ENCODE data around the gene HTR3B. TPM values are rescaled to one million over a fixed set of nuclear protein-coding genes. Genes with fewer than 3 reads are reported as not detected.

The HTR3B gene
- total and polyA plus RNA-seq, 9 donors = 0.13 to 0.19 (median 0.15) TPM; not detected in 5

Other genes starting within 250 kb of the HTR3B start
- gene TMPRSS5, start 198.5 kb upstream of the HTR3B start, total RNA-seq = 0.80 TPM
- gene TMPRSS5, start 198.5 kb upstream of the HTR3B start, polyA plus RNA-seq (ENCODE audit: insufficient read depth in 1 of 8, insufficient read length in 8 of 8, low replicate concordance in 1 of 8) = 1 to 10 TPM in 4 of 8 donors, under 1 TPM in 4; 0.41 to 3.5 (median 1.2) TPM
- 18.5 TPM for gene ZW10, start 131.1 kb upstream of the HTR3B start, total RNA-seq
- 10 to 100 TPM; 13.5 to 18.7 (median 15.3) TPM for gene ZW10, start 131.1 kb upstream of the HTR3B start, polyA plus RNA-seq (ENCODE audit: insufficient read depth in 1 of 8, insufficient read length in 8 of 8, low replicate concordance in 1 of 8)
- gene CLDN25, start 125.0 kb upstream of the HTR3B start, total RNA-seq = 0.27 TPM
- under 1 TPM in 4 of 8 donors, not detected in 4; 0.15 to 0.44 (median 0.29) TPM for gene CLDN25, start 125.0 kb upstream of the HTR3B start, polyA plus RNA-seq (ENCODE audit: insufficient read depth in 1 of 8, insufficient read length in 8 of 8, low replicate concordance in 1 of 8)
- 84.3 TPM for gene USP28, start 29.2 kb upstream of the HTR3B start, total RNA-seq
- 10 to 100 TPM; 52.5 to 90.1 (median 64.0) TPM for gene USP28, start 29.2 kb upstream of the HTR3B start, polyA plus RNA-seq (ENCODE audit: insufficient read depth in 1 of 8, insufficient read length in 8 of 8, low replicate concordance in 1 of 8)
- gene HTR3A, start 70.3 kb downstream of the HTR3B start, total RNA-seq = 0.04 TPM
- under 1 TPM in 5 of 8 donors, not detected in 3; 0.09 to 0.17 (median 0.12) TPM for gene HTR3A, start 70.3 kb downstream of the HTR3B start, polyA plus RNA-seq (ENCODE audit: insufficient read depth in 1 of 8, insufficient read length in 8 of 8, low replicate concordance in 1 of 8)
- gene ZBTB16, start 154.9 kb downstream of the HTR3B start, total RNA-seq = 10.0 TPM
- gene ZBTB16, start 154.9 kb downstream of the HTR3B start, polyA plus RNA-seq (ENCODE audit: insufficient read depth in 1 of 8, insufficient read length in 8 of 8, low replicate concordance in 1 of 8) = 1 to 10 TPM; 1.7 to 5.8 (median 4.0) TPM